Measurements from ENCODE around the gene DAB2IP.

Gene DAB2IP

DNA sequence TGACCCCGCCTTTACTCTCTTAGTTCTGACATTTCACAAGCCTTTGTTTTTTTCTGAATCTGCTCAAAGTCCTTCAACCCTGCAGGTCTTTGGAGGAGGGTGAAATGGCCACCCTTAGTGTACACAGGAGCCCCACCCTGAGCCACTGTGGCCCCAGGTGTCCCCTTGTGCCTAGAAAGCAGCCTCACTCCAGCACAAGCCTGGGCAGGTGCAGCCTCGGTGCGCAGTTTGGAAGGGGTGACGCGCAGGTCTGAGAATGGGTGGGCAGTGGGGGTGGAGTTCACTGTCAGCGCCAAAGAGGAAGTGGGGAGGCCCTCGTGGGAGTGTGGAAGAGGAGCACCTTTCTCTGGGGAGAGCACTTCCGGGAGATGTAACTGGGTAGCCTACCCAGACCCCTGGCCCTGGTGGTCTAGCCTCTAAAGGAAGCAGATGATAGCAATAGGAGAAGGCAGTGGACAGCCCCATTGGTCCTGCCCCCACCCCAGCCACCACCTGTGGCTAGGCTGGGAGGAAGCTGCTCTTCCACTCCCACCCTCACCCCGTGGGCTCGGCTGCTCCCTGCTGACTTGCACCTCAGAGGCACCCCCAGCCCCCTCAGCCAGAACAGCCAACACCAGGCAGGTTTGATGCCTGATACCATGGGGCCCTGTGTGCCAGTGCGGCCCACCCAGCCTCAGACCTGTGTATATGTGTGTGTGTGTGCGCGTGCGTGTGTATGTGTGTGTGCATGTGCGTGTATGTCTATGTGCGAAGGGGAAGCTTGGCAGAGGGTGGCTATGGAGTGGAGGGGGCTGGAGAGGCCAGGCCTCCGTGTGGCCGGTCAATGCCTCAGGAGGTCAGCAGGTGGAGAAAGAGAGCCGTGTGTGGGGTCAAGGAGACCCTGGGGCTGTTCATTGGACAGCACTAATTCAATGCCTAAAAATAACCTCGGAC is 16.8 kb upstream of the DAB2IP start:
- H3K36me3 Mint-ChIP-seq = no peaks in the 10 kb centered on the region
- peaks cover 42% of the 10 kb centered on the region for H3K27me3 Mint-ChIP-seq
- H3K9me3 Mint-ChIP-seq = no peaks in the 10 kb centered on the region
- CTCF ChIA-PET = no interaction called here
- H3K4me3 Mint-ChIP-seq = no peak overlapping the region
- no peak for DNase-seq
- H3K4me1 Mint-ChIP-seq = peaks cover 6% of the 10 kb centered on the region
- no peak overlapping the region for H3K27ac Mint-ChIP-seq

DNA sequence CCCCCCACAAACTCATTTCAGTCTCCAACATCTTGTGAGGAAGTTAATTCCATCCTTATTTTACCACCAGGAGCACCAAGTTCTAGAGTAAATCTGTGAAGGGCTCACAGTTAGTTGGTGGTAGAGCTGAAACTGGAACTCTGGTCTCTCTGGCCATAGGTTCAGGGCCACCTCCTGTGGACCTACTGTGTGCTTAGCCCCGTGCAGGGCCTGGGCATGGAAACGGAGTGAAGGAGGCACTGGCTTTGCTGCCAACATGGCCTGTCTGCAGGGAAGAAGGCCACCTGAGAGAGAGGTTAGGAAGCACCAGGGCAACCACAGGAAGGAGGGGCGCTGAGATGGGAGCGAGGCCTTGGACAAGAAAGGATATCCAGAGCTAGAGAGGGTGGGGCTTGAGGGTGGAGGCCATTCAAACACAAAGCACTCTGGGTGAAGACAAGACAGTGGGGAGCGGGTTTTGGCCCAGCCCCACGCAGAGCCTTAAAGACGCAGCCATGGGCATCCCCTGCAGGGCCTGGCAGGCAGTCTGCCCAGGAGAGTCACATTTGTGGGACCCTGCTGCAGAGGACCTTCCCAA is 16.0 kb upstream of the DAB2IP start:
- Mint-ChIP-seq H3K9me3 (no peaks in the 10 kb centered on the region), H3K27me3 (peaks cover 47% of the 10 kb centered on the region), H3K4me3 (no peak overlapping the region), H3K4me1 (peaks cover 6% of the 10 kb centered on the region), H3K27ac (no peak overlapping the region), H3K36me3 (no peaks in the 10 kb centered on the region)
- no peak for DNase-seq
- CTCF ChIA-PET = no interaction called here

DNA sequence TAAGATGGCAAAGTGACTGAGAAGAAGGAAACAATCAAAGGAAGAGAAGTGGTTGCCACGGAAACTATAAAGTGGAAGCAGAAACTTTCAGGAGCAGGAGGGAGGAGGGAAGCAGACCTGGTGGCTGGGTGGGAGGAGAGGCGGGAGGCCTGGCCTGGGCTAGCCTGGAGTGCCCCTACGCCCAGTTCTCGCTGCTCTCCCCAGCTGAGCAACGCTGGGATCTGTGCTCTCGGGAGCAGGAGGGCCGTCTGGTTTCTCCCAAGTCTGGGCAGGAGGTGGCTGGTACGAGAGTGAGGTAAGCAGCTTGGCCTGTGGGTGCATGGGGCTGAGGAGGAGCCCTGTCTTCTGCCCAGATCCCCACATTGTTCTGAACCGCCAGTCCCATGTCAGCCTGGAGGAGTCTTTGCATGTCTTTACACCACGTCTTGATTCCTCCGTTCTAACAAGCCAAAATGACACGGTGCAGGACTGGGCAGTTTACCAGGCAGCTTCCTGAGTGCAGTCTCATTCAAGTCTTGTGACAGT is 15.0 kb upstream of the DAB2IP start:
- no peaks in the 10 kb centered on the region for H3K36me3 Mint-ChIP-seq
- DNase-seq = no peak
- no peak overlapping the region for H3K27ac Mint-ChIP-seq
- H3K27me3 Mint-ChIP-seq = peaks cover 47% of the 10 kb centered on the region
- H3K4me3 Mint-ChIP-seq = no peak overlapping the region
- H3K9me3 Mint-ChIP-seq = no peaks in the 10 kb centered on the region
- H3K4me1 Mint-ChIP-seq = peaks cover 6% of the 10 kb centered on the region
- CTCF ChIA-PET = no interaction called here

- DNase-seq = no peak
- no peaks in the 10 kb centered on the region for H3K36me3 Mint-ChIP-seq
- peaks cover 53% of the 10 kb centered on the region for H3K27me3 Mint-ChIP-seq
- H3K4me1 Mint-ChIP-seq = peaks cover 6% of the 10 kb centered on the region
- CTCF ChIA-PET = no interaction called here
- no peak overlapping the region for H3K4me3 Mint-ChIP-seq
- H3K9me3 Mint-ChIP-seq = no peaks in the 10 kb centered on the region
- no peak overlapping the region for H3K27ac Mint-ChIP-seq
These were observed 14.3 kb upstream of the DAB2IP start for GRCh38 chr9:121636978-121637712.

DNA sequence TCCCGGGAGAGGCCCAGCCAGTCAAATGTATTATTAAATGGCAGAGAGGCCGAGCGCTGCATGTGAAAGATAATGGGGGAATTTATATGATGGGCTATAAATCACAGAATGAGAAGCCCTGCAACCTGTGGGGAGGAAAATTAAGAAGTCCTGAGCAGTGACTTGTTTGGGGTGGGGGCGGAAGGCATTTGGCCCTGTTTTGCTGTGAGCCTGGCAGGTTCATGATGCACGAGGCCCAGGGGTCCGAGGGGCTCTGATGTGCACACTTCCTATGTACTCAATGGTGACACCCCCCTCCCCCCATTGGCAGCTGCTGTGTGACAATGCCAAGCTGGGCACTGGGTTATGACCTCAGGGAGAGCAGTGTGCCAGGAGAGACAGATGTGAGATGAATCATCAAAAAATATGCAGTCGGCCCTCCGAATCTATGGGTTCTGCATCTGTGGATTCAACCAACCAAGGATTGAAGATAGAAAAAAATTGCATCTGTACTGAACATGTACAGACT is 13.7 kb upstream of the DAB2IP start:
- DNase-seq = no peak
- Mint-ChIP-seq H3K9me3 (no peaks in the 10 kb centered on the region), H3K4me1 (peaks cover 6% of the 10 kb centered on the region), H3K36me3 (no peaks in the 10 kb centered on the region), H3K4me3 (no peak overlapping the region), H3K27me3 (peaks cover 53% of the 10 kb centered on the region), H3K27ac (no peak overlapping the region)
- CTCF ChIA-PET = no interaction called here

- Mint-ChIP-seq H3K27me3 (peaks cover 55% of the 10 kb centered on the region), H3K36me3 (no peaks in the 10 kb centered on the region), H3K4me1 (peaks cover 6% of the 10 kb centered on the region), H3K4me3 (no peak overlapping the region), H3K9me3 (no peaks in the 10 kb centered on the region), H3K27ac (no peak overlapping the region)
- CTCF ChIA-PET = interaction anchor here (1.0 kb wide), 1 partner anchor 70 kb away, joined by 3 read pairs; no protein-coding TSS in a partner anchor
- no peak for DNase-seq
These were observed 13.0 kb upstream of the DAB2IP start for GRCh38 chr9:121638399-121638798.

DNA sequence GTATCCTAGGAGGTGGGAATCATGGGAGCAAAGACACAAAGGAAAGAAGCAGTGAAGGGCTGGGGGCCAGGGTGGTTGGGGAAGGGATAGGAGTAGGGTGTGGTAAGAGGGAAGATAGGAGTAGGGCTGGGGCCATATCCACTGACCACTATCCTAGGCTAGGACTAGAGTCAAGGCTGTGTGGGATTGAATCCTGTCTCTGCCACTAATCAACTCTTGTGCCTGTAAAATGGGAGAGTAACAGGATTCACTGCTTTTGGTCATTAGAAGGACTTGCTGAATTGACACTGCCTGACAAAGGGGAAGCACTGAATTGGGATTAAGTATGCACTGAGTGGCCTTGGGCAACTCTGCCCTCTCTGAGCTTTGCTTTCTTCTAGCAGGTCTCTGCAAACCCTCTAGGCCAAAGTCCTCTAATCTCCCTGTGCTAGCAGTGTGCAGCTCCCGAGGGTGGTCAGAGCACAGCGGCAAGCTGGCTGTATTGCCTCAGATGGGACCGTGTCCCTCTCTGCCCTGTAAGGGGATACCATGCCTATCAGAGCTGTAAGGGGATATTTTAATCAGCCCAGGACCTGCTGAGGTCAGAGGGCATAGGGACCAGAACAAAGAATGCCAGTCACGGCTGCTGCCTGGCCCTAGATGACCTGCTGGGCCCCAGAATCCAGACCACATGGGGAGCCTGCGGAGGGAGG is 12.4 kb upstream of the DAB2IP start:
- CTCF ChIA-PET = interaction anchor here (1.0 kb wide), 1 partner anchor 70 kb away, joined by 3 read pairs; no protein-coding TSS in a partner anchor

GRCh38 chr9:121639619-121640018 is 11.8 kb upstream of the DAB2IP start:
- no peak overlapping the region for H3K27ac Mint-ChIP-seq
- H3K9me3 Mint-ChIP-seq = no peaks in the 10 kb centered on the region
- no peaks in the 10 kb centered on the region for H3K4me1 Mint-ChIP-seq
- no peak overlapping the region for H3K4me3 Mint-ChIP-seq
- no peaks in the 10 kb centered on the region for H3K36me3 Mint-ChIP-seq
- H3K27me3 Mint-ChIP-seq = peaks cover 57% of the 10 kb centered on the region
- CTCF ChIA-PET = interaction anchor here (1.0 kb wide), 1 partner anchor 45 kb away, joined by 4 read pairs; no protein-coding TSS in a partner anchor
- no peak for DNase-seq

More for the DNA sequence above, 12.4 kb upstream of the DAB2IP start:
- no peak for DNase-seq
- no peak overlapping the region for H3K4me3 Mint-ChIP-seq
- no peak overlapping the region for H3K27ac Mint-ChIP-seq
- H3K27me3 Mint-ChIP-seq = peaks cover 61% of the 10 kb centered on the region
- H3K9me3 Mint-ChIP-seq = no peaks in the 10 kb centered on the region
- no peaks in the 10 kb centered on the region for H3K36me3 Mint-ChIP-seq
- H3K4me1 Mint-ChIP-seq = peaks cover 5% of the 10 kb centered on the region

DNA sequence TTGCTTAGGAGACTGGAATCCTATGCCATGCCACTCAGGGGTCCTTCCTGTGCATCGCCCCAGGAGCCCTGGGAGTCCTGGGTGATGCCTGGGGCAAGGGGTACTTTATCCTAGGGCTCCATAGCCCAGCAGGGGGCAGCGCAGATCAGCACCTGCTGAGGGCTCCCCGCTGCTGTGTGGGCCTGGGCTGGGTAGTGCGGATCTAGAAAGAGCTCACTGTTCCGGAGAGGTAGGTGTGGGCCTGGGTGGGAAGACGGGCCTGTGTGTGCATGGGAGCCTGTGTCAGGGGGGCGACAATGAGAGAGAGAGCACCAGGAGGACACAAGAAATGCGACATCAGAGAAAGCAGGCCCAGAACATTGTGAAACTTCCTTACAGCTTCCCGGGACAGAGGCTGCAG is 11.4 kb upstream of the DAB2IP start:
- no peaks in the 10 kb centered on the region for H3K9me3 Mint-ChIP-seq
- peaks cover 60% of the 10 kb centered on the region for H3K27me3 Mint-ChIP-seq
- H3K4me3 Mint-ChIP-seq = no peak overlapping the region
- DNase-seq = peak; percentile 55
- no peak overlapping the region for H3K27ac Mint-ChIP-seq
- CTCF ChIA-PET = interaction anchor here (1.0 kb wide), 2 partner anchors 44 to 47 kb away, joined by 3 to 4 read pairs; no protein-coding TSS in a partner anchor
- H3K36me3 Mint-ChIP-seq = no peaks in the 10 kb centered on the region
- H3K4me1 Mint-ChIP-seq = no peaks in the 10 kb centered on the region

GRCh38 chr9:121640491-121641223 is 10.8 kb upstream of the DAB2IP start:
- H3K9me3 Mint-ChIP-seq = no peaks in the 10 kb centered on the region
- H3K27me3 Mint-ChIP-seq = peaks cover 57% of the 10 kb centered on the region
- CTCF ChIA-PET = interaction anchor here (1.0 kb wide), 3 partner anchors 12 to 46 kb away, joined by 3 to 4 read pairs (median 3); no protein-coding TSS in a partner anchor
- no peak overlapping the region for H3K27ac Mint-ChIP-seq
- H3K4me1 Mint-ChIP-seq = no peaks in the 10 kb centered on the region
- DNase-seq = no peak
- no peaks in the 10 kb centered on the region for H3K36me3 Mint-ChIP-seq
- H3K4me3 Mint-ChIP-seq = no peak overlapping the region

GRCh38 chr9:121641224-121641611 is 10.2 kb upstream of the DAB2IP start:
- H3K4me3 Mint-ChIP-seq = no peak overlapping the region
- DNase-seq = no peak
- no peaks in the 10 kb centered on the region for H3K36me3 Mint-ChIP-seq
- no peaks in the 10 kb centered on the region for H3K4me1 Mint-ChIP-seq
- CTCF ChIA-PET = interaction anchor here (1.0 kb wide), 2 partner anchors 12 to 46 kb away, joined by 3 read pairs; no protein-coding TSS in a partner anchor
- H3K27ac Mint-ChIP-seq = no peak overlapping the region
- H3K9me3 Mint-ChIP-seq = no peaks in the 10 kb centered on the region
- H3K27me3 Mint-ChIP-seq = peaks cover 54% of the 10 kb centered on the region

GRCh38 chr9:121642758-121643157 is 8.7 kb upstream of the DAB2IP start:
- Mint-ChIP-seq H3K9me3 (no peaks in the 10 kb centered on the region), H3K4me1 (no peaks in the 10 kb centered on the region), H3K4me3 (no peak overlapping the region), H3K36me3 (no peaks in the 10 kb centered on the region), H3K27me3 (peaks cover 43% of the 10 kb centered on the region), H3K27ac (no peak overlapping the region)
- no peak for DNase-seq
- CTCF ChIA-PET = interaction anchor here (1.1 kb wide), 1 partner anchor 93 kb away, joined by 3 read pairs; no protein-coding TSS in a partner anchor

GRCh38 chr9:121643473-121643872 is 8.0 kb upstream of the DAB2IP start:
- DNase-seq = no peak
- no peak overlapping the region for H3K4me3 Mint-ChIP-seq
- H3K9me3 Mint-ChIP-seq = no peaks in the 10 kb centered on the region
- CTCF ChIA-PET = interaction anchor here (1.1 kb wide), 1 partner anchor 93 kb away, joined by 3 read pairs; no protein-coding TSS in a partner anchor
- no peaks in the 10 kb centered on the region for H3K36me3 Mint-ChIP-seq
- H3K27ac Mint-ChIP-seq = no peak overlapping the region
- peaks cover 41% of the 10 kb centered on the region for H3K27me3 Mint-ChIP-seq
- H3K4me1 Mint-ChIP-seq = no peaks in the 10 kb centered on the region

Measured in activated naive CD4-positive, alpha-beta T cell treated with anti-CD3 and anti-CD28 coated beads, Interleukin-2, amount 10 ng/mL, durations not matched to agents 7 days and 5 days (primary cell).